ENCODE results near the gene GMPR. TPM values are rescaled to one million over a fixed set of nuclear protein-coding genes. Genes with fewer than 3 reads are reported as not detected.

Gene GMPR
- total RNA-seq, 4 donors from 2014 or later, result 0.53 to 6.3 (median 1.6) TPM

GRCh38 chr6:16336056-16336818, 97.8 kb downstream of the GMPR start:
- WGBS, 2 donors, result 50 to 55% methylated on average over 6 of the region's 6 CpGs
- H3K27ac ChIP-seq, result peak overlapping the region in 2 of 4 donors; percentile 42 to 60
- H3K4me1 ChIP-seq, result peaks cover 57 to 84% (median 60%) of the 10 kb centered on the region in 3 donors

GRCh38 chr6:16336911-16337294, 98.5 kb downstream of the GMPR start:
- no peak overlapping the region for H3K4me3 ChIP-seq
- intact Hi-C loops (cut with DNase I), result loop anchor here (10.0 kb wide), 2 partner anchors 68 to 168 kb away; no protein-coding TSS in a partner anchor
- WGBS, 2 donors, result 42 to 44% methylated on average over 5 of the region's 6 CpGs
- H3K36me3 ChIP-seq, result no peaks in the 10 kb centered on the region
- H3K9me3 ChIP-seq, result no peaks in the 10 kb centered on the region
- TF ChIP-seq POLR2A (IDR thresholded peaks at IDR 0.05) (no peak), CTCF (IDR thresholded peaks at IDR 0.05) (no peak)
- peak overlapping the region in 2 of 4 donors; percentile 9 to 42 for H3K27ac ChIP-seq
- DNase-seq, result no peak
- no peaks in the 10 kb centered on the region for H3K27me3 ChIP-seq
- peaks cover 51 to 78% (median 54%) of the 10 kb centered on the region in 3 donors for H3K4me1 ChIP-seq

More at GRCh38 chr6:16336056-16336818, 97.8 kb downstream of the GMPR start:
- no peak overlapping the region for H3K4me3 ChIP-seq
- no peaks in the 10 kb centered on the region for H3K27me3 ChIP-seq
- no peak for DNase-seq
- H3K36me3 ChIP-seq, result no peaks in the 10 kb centered on the region
- intact Hi-C loops (cut with DNase I), result loop anchor here (10.0 kb wide), 2 partner anchors 69 to 169 kb away; no protein-coding TSS in a partner anchor
- TF ChIP-seq CTCF (IDR thresholded peaks at IDR 0.05) (peak in 1 of 6 experiments; percentile 50), POLR2A (IDR thresholded peaks at IDR 0.05) (no peak)
- H3K9me3 ChIP-seq, result no peaks in the 10 kb centered on the region

GRCh38 chr6:16337295-16337975, 99.0 kb downstream of the GMPR start:
- H3K36me3 ChIP-seq, result no peaks in the 10 kb centered on the region
- no peak for DNase-seq
- H3K4me3 ChIP-seq, result no peak overlapping the region
- H3K27me3 ChIP-seq, result no peaks in the 10 kb centered on the region
- intact Hi-C loops (cut with DNase I), result loop anchor here (10.0 kb wide), 2 partner anchors 67 to 167 kb away; no protein-coding TSS in a partner anchor
- H3K27ac ChIP-seq, result peak overlapping the region in 2 of 4 donors; percentile 9 to 42
- H3K9me3 ChIP-seq, result no peaks in the 10 kb centered on the region
- no peak for TF ChIP-seq CTCF (IDR thresholded peaks at IDR 0.05)
- no peak for TF ChIP-seq POLR2A (IDR thresholded peaks at IDR 0.05)
- WGBS, 2 donors, result 30 to 40% methylated on average over 9 of the region's 13 CpGs
- peaks cover 45 to 77% (median 51%) of the 10 kb centered on the region in 3 donors for H3K4me1 ChIP-seq

GRCh38 chr6:16338577-16339264, 100.3 kb downstream of the GMPR start:
- Histone ChIP-seq H3K36me3 (no peaks in the 10 kb centered on the region), H3K4me3 (no peak overlapping the region), H3K27ac (peak overlapping the region in 1 of 4 donors; percentile 30), H3K4me1 (peaks cover 42 to 69% (median 46%) of the 10 kb centered on the region in 3 donors), H3K9me3 (no peaks in the 10 kb centered on the region), H3K27me3 (no peaks in the 10 kb centered on the region)
- TF ChIP-seq CTCF (IDR thresholded peaks at IDR 0.05), result peak in 4 of 6 experiments; percentile 21 to 63 (median 33)
- no peak for TF ChIP-seq POLR2A (IDR thresholded peaks at IDR 0.05)
- DNase-seq, result peak; percentile 9
- WGBS, 2 donors, result 23 to 26% methylated on average over 8 to 9 of the region's 10 CpGs
- intact Hi-C loops (cut with DNase I), result loop anchor here (10.0 kb wide), 2 partner anchors 66 to 166 kb away; no protein-coding TSS in a partner anchor

All from esophagus squamous epithelium (tissue), 5 donors.